Natural killer cell treated with Interleukin-12 subunit alpha and Interleukin-12 subunit beta and Interleukin-15 and Interleukin-18, amount 100 ng/mL, for 72 hours (primary cell): ENCODE data around the gene PEMT. TPM values are rescaled to one million over a fixed set of nuclear protein-coding genes. Genes with fewer than 3 reads are reported as not detected.

Source experiments
- ATAC-seq, 2 donors: fragments of 150-1000 bp; cut with Tn5 transposase in 1 of 2; sonication (Bioruptor Pico), chemical (Tn5 transposase) in 1 of 2; 2 replicates each; pipeline ENCODE4 v1.10.0; 2021
- DNase-seq: peaks from one replicate; pipeline ENCODE4 v3.0.0; 2022; ENCODE audit warnings: low spot score
- H3K27ac Mint-ChIP-seq, 2 donors: 1 replicate in 1 of 2; 2 replicates in 1 of 2; pipeline ENCODE4 v1.8.0; 2022; ENCODE audit warnings: mixed read lengths in 2 of 2, mild to moderate bottlenecking in 1 of 2, moderate library complexity in 1 of 2
- H3K27me3 Mint-ChIP-seq, 2 donors: 1 replicate in 1 of 2; 2 replicates in 1 of 2; pipeline ENCODE4 v1.8.0; 2022; ENCODE audit warnings: mixed read lengths in 2 of 2
- H3K36me3 Mint-ChIP-seq: one replicate; pipeline ENCODE4 v1.8.0; 2022; ENCODE audit warnings: mixed read lengths
- H3K4me1 Mint-ChIP-seq, 2 donors: 1 replicate in 1 of 2; 2 replicates in 1 of 2; pipeline ENCODE4 v1.8.0; 2022; ENCODE audit warnings: low read depth in 2 of 2, mixed read lengths in 2 of 2, mild to moderate bottlenecking in 1 of 2
- H3K4me3 Mint-ChIP-seq: one replicate; pipeline ENCODE4 v1.8.0; 2022; ENCODE audit warnings: mixed read lengths
- H3K9me3 Mint-ChIP-seq: 2 replicates; pipeline ENCODE4 v1.8.0; 2022; ENCODE audit warnings: mixed read lengths
- total RNA-seq, 2 donors: library from RNA; stranded (reverse); gene quantifications; one replicate each; pipeline ENCODE4 v1.2.3, GENCODE V29; 2022

Gene PEMT
- total RNA-seq, 2 donors from 2014 or later, result 22.9 to 35.3 TPM

GRCh38 chr17:17593222-17593620 lies 1.7 kb upstream of the PEMT start:
- Mint-ChIP-seq H3K27ac (peak overlapping the region in 1 of 2 donors; percentile 94), H3K4me1 (peaks cover 16 to 19% of the 10 kb centered on the region in 2 donors), H3K36me3 (no peaks in the 10 kb centered on the region), H3K4me3 (peak overlapping the region; percentile 38), H3K9me3 (no peaks in the 10 kb centered on the region), H3K27me3 (no peaks in the 10 kb centered on the region)
- DNase-seq (no peak), ATAC-seq (no peak)

- peak overlapping the region; percentile 90 for H3K4me3 Mint-ChIP-seq
- peak overlapping the region; percentile 78 to 94 for H3K27ac Mint-ChIP-seq
- no peaks in the 10 kb centered on the region for H3K9me3 Mint-ChIP-seq
- H3K27me3 Mint-ChIP-seq, result no peaks in the 10 kb centered on the region
- DNase-seq (no peak), ATAC-seq (no peak)
- no peaks in the 10 kb centered on the region for H3K36me3 Mint-ChIP-seq
- peaks cover 16 to 19% of the 10 kb centered on the region in 2 donors for H3K4me1 Mint-ChIP-seq
Measured at GRCh38 chr17:17590883-17591354, 589 bp downstream of the PEMT start.

- DNase-seq (no peak), ATAC-seq (no peak)
- peak overlapping the region; percentile 90 for H3K4me3 Mint-ChIP-seq
- peaks cover 16 to 19% of the 10 kb centered on the region in 2 donors for H3K4me1 Mint-ChIP-seq
- peak overlapping the region; percentile 78 to 94 for H3K27ac Mint-ChIP-seq
- no peaks in the 10 kb centered on the region for H3K27me3 Mint-ChIP-seq
- H3K36me3 Mint-ChIP-seq, result no peaks in the 10 kb centered on the region
- H3K9me3 Mint-ChIP-seq, result no peaks in the 10 kb centered on the region
Measured at GRCh38 chr17:17590141-17590751, 1.3 kb downstream of the PEMT start.

- no peaks in the 10 kb centered on the region for H3K36me3 Mint-ChIP-seq
- H3K9me3 Mint-ChIP-seq, result no peaks in the 10 kb centered on the region
- H3K4me3 Mint-ChIP-seq, result no peak overlapping the region
- peaks cover 16 to 19% of the 10 kb centered on the region in 2 donors for H3K4me1 Mint-ChIP-seq
- no peaks in the 10 kb centered on the region for H3K27me3 Mint-ChIP-seq
- ATAC-seq (no peak), DNase-seq (no peak)
- no peak overlapping the region for H3K27ac Mint-ChIP-seq
Measured at GRCh38 chr17:17587614-17588337, 3.7 kb downstream of the PEMT start.

DNA sequence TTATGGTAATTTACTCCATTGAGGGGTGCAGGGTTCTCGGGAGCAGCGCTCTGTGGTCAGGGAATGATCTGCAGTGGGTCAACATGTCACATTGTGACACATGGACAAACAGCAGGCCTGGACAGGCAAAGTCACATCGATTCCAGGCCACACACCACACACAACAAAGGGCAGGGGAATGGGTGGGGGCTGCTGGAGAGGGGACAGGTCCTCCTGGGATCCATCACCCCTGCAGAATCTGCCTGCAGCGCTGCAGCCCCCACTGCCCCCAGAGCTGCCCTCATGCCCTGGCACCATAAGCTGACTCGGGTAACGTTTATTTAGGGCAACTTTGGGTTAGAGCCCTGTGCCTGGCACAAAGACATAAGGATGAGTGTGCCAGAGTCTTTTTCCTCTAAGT lies 9.1 kb downstream of the PEMT start:
- H3K4me3 Mint-ChIP-seq, result no peak overlapping the region

DNA sequence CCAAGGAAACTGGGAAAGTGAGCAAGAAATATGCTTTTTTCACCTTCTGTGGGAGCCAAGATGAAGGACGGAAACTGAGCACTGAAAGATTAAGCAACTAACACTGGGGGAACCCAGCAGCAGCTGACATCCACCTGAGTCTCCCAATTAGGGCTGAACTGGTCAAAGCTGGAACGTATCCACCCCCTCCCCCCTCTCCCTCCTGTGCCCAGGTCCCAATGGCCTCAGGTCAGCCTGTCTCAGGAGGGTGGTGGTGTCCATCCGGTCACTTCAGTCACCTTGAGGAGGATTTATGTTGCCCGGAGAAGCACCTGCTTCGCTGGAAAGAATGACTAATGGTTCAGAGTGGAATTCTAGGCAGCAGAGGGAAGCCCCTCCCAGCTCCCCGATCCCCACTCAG lies 10.0 kb downstream of the PEMT start:
- no peaks in the 10 kb centered on the region for H3K36me3 Mint-ChIP-seq
- DNase-seq, result no peak
- no peak for ATAC-seq
- H3K27me3 Mint-ChIP-seq, result no peaks in the 10 kb centered on the region
- no peak overlapping the region for H3K4me3 Mint-ChIP-seq
- no peaks in the 10 kb centered on the region for H3K4me1 Mint-ChIP-seq
- H3K27ac Mint-ChIP-seq, result no peak overlapping the region
- no peaks in the 10 kb centered on the region for H3K9me3 Mint-ChIP-seq

More for the DNA sequence above, 9.1 kb downstream of the PEMT start:
- H3K9me3 Mint-ChIP-seq, result no peaks in the 10 kb centered on the region
- H3K27me3 Mint-ChIP-seq, result no peaks in the 10 kb centered on the region
- no peak for ATAC-seq
- no peak overlapping the region for H3K27ac Mint-ChIP-seq
- DNase-seq, result no peak
- no peaks in the 10 kb centered on the region for H3K4me1 Mint-ChIP-seq
- H3K36me3 Mint-ChIP-seq, result no peaks in the 10 kb centered on the region

- Mint-ChIP-seq H3K36me3 (no peaks in the 10 kb centered on the region), H3K4me1 (no peaks in the 10 kb centered on the region), H3K9me3 (no peaks in the 10 kb centered on the region), H3K27ac (no peak overlapping the region), H3K4me3 (no peak overlapping the region), H3K27me3 (no peaks in the 10 kb centered on the region)
- no peak for DNase-seq
- no peak for ATAC-seq
Measured at GRCh38 chr17:17580662-17581470, 10.6 kb downstream of the PEMT start.

DNA sequence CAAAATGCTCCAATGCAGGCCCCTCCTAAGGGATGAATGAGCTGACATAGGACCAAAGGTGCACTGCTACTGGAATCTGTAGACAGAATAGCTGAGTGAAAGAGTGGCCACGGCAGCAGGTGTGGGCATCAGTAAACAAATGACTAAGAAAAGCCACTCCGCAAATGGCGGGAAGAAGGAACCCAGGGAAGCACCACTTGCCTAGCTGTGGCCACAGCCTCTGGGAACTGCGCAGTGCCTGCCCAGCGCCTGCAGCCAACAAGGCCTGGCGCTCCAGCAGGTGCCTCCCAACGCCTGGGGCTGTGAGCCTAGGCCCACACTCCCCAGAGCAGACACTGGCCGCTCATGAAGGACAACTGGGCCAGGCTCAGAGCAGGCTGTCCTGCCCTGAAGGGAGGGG lies 11.8 kb downstream of the PEMT start:
- Mint-ChIP-seq H3K27ac (no peak overlapping the region), H3K36me3 (no peaks in the 10 kb centered on the region), H3K27me3 (no peaks in the 10 kb centered on the region), H3K9me3 (no peaks in the 10 kb centered on the region), H3K4me3 (no peak overlapping the region), H3K4me1 (no peaks in the 10 kb centered on the region)
- DNase-seq (no peak), ATAC-seq (no peak)

DNA sequence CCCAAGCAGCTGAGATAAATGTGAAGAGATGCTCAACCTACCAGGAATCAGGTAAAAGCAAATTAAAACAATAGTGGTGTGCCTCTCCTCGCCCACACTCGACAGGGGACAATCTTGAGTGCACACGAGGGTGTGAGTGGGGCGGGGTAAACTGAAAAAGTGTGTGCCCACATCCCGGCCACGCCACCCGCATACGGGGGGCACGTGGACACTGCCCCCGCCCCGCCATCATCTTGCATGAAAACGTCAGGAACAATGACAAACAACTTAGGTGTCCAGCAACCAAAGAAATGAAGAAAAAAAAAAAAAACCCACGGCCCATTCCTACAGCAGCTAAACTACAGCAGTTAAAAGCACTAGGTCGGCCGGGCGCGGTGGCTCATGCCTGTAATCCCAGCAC lies 14.1 kb downstream of the PEMT start:
- no peak overlapping the region for H3K27ac Mint-ChIP-seq
- peaks cover 0 to under 1% of the 10 kb centered on the region in 2 donors for H3K4me1 Mint-ChIP-seq
- no peaks in the 10 kb centered on the region for H3K9me3 Mint-ChIP-seq
- no peak overlapping the region for H3K4me3 Mint-ChIP-seq
- no peaks in the 10 kb centered on the region for H3K27me3 Mint-ChIP-seq
- DNase-seq (no peak), ATAC-seq (no peak)
- no peaks in the 10 kb centered on the region for H3K36me3 Mint-ChIP-seq

GRCh38 chr17:17576772-17577234 lies 14.7 kb downstream of the PEMT start:
- no peak overlapping the region for H3K4me3 Mint-ChIP-seq
- no peaks in the 10 kb centered on the region for H3K9me3 Mint-ChIP-seq
- H3K27ac Mint-ChIP-seq, result no peak overlapping the region

GRCh38 chr17:17575360-17576251 lies 15.9 kb downstream of the PEMT start:
- Mint-ChIP-seq H3K36me3 (no peaks in the 10 kb centered on the region), H3K27me3 (no peaks in the 10 kb centered on the region), H3K27ac (no peak overlapping the region), H3K9me3 (no peaks in the 10 kb centered on the region), H3K4me1 (peaks cover 0 to 4% of the 10 kb centered on the region in 2 donors), H3K4me3 (no peak overlapping the region)
- DNase-seq (no peak), ATAC-seq (no peak)

More at GRCh38 chr17:17576772-17577234, 14.7 kb downstream of the PEMT start:
- ATAC-seq, result no peak
- no peaks in the 10 kb centered on the region for H3K36me3 Mint-ChIP-seq
- H3K4me1 Mint-ChIP-seq, result peaks cover 0 to 4% of the 10 kb centered on the region in 2 donors
- no peaks in the 10 kb centered on the region for H3K27me3 Mint-ChIP-seq
- no peak for DNase-seq

- ATAC-seq, result no peak
Measured at GRCh38 chr17:17573912-17574311, 17.6 kb downstream of the PEMT start.

More at GRCh38 chr17:17573912-17574311, 17.6 kb downstream of the PEMT start:
- Mint-ChIP-seq H3K27ac (no peak overlapping the region), H3K36me3 (no peaks in the 10 kb centered on the region), H3K27me3 (no peaks in the 10 kb centered on the region), H3K4me3 (no peak overlapping the region), H3K9me3 (no peaks in the 10 kb centered on the region), H3K4me1 (peaks cover 0 to 4% of the 10 kb centered on the region in 2 donors)
- DNase-seq, result no peak
